Mesenchymal stem cell (in vitro differentiated cells and primary cell): ENCODE data around the gene ATP4A.

Source experiments
- DNase-seq: peaks from one replicate; pipeline ENCODE4 v3.0.0-alpha.2; 2013
- H2AFZ ChIP-seq: one replicate; pipeline ENCODE4 v1.6.1; 2013; ENCODE audit warnings: low read depth, mild to moderate bottlenecking, control low read depth, inconsistent platforms, low read length, moderate library complexity
- H2AK5ac ChIP-seq: 2 replicates; pipeline ENCODE4 v1.6.1; 2013; ENCODE audit warnings: low read length, moderate library complexity, mild to moderate bottlenecking, inconsistent platforms; ENCODE audit not compliant: severe bottlenecking
- H2BK120ac ChIP-seq: one replicate; pipeline ENCODE4 v1.6.1; 2013; ENCODE audit warnings: low read depth, mild to moderate bottlenecking, inconsistent platforms, low read length, moderate library complexity
- H2BK12ac ChIP-seq, 2 experiments: one replicate each; pipeline ENCODE4 v1.6.1; 2013; ENCODE audit warnings: inconsistent platforms in 2 of 2, low read length in 2 of 2, mild to moderate bottlenecking in 2 of 2, moderate library complexity in 2 of 2, control low read depth in 1 of 2
- H2BK15ac ChIP-seq: one replicate; pipeline ENCODE4 v1.6.1; 2013; ENCODE audit warnings: mild to moderate bottlenecking, low read depth, inconsistent platforms; ENCODE audit not compliant: poor library complexity, severe bottlenecking
- H2BK5ac ChIP-seq: 2 replicates; pipeline ENCODE4 v1.6.1; 2013; ENCODE audit warnings: low read depth, mild to moderate bottlenecking, low read length, control low read depth, inconsistent platforms; ENCODE audit not compliant: poor library complexity, severe bottlenecking
- H3K14ac ChIP-seq, 2 experiments: one replicate each; pipeline ENCODE4 v1.6.1; 2013; ENCODE audit warnings: inconsistent platforms in 2 of 2, low read length in 2 of 2, control low read depth in 1 of 2, mild to moderate bottlenecking in 1 of 2, moderate library complexity in 1 of 2
- H3K18ac ChIP-seq, 2 experiments: one replicate each; pipeline ENCODE4 v1.6.1; 2013; ENCODE audit warnings: inconsistent platforms in 2 of 2, low read length in 2 of 2, control low read depth in 1 of 2, low read depth in 1 of 2, mild to moderate bottlenecking in 1 of 2
- H3K23ac ChIP-seq, 2 experiments: one replicate each; pipeline ENCODE4 v1.6.1; 2013; ENCODE audit warnings: inconsistent platforms in 2 of 2, low read length in 2 of 2, mild to moderate bottlenecking in 2 of 2, moderate library complexity in 2 of 2, control low read depth in 1 of 2
- H3K27ac ChIP-seq: 2 replicates; pipeline ENCODE4 v1.5.1; 2013; ENCODE audit warnings: mild to moderate bottlenecking, moderate library complexity, low read length, control low read depth, inconsistent platforms; ENCODE audit not compliant: poor library complexity, severe bottlenecking
- H3K27me3 ChIP-seq, 2 experiments: 2 replicates each; pipeline versions ENCODE4 v1.6.1 to v1.7.0; 2013; ENCODE audit warnings: low read length in 2 of 2, mild to moderate bottlenecking in 2 of 2, moderate library complexity in 2 of 2, control low read depth in 1 of 2, inconsistent platforms in 1 of 2; ENCODE audit not compliant: control insufficient read depth in 1 of 2, insufficient read depth in 1 of 2
- H3K36me3 ChIP-seq, 2 experiments: 2 replicates each; pipeline versions ENCODE4 v1.6.1 to v1.7.0; 2013; ENCODE audit warnings: low read length in 2 of 2, control low read depth in 1 of 2, inconsistent platforms in 1 of 2, low read depth in 1 of 2, mild to moderate bottlenecking in 1 of 2; ENCODE audit not compliant: insufficient read depth in 2 of 2, control insufficient read depth in 1 of 2
- H3K4ac ChIP-seq, 2 experiments: one replicate each; pipeline ENCODE4 v1.6.1; 2013; ENCODE audit warnings: inconsistent platforms in 2 of 2, low read length in 2 of 2, mild to moderate bottlenecking in 2 of 2, moderate library complexity in 2 of 2, control low read depth in 1 of 2, low read depth in 1 of 2
- H3K4me1 ChIP-seq: 2 replicates; pipeline ENCODE4 v1.6.1; 2013; ENCODE audit warnings: low read depth, low read length, control low read depth; ENCODE audit not compliant: control insufficient read depth, insufficient read depth
- H3K4me2 ChIP-seq: 2 replicates; pipeline ENCODE4 v1.6.1; 2013; ENCODE audit warnings: low read length, mild to moderate bottlenecking, inconsistent platforms; ENCODE audit not compliant: poor library complexity, severe bottlenecking
- H3K4me3 ChIP-seq, 2 experiments: 2 replicates each; pipeline versions ENCODE4 v1.5.1 to v1.7.0; 2013; ENCODE audit warnings: low read length in 2 of 2, mild to moderate bottlenecking in 2 of 2, control low read depth in 1 of 2, low read depth in 1 of 2; ENCODE audit not compliant: insufficient read depth in 1 of 2
- H3K79me1 ChIP-seq: replicated peaks from 2 replicates; pipeline ENCODE4 v1.6.1; 2013; ENCODE audit warnings: mild to moderate bottlenecking, control low read depth, low read length, inconsistent platforms; ENCODE audit not compliant: poor library complexity, severe bottlenecking
- H3K9ac ChIP-seq: 2 replicates; pipeline ENCODE4 v1.7.0; 2013; ENCODE audit warnings: mild to moderate bottlenecking, low read length, moderate library complexity
- H3K9me3 ChIP-seq: 2 replicates; pipeline ENCODE4 v1.7.0; 2013; ENCODE audit warnings: mild to moderate bottlenecking, low read length; ENCODE audit not compliant: control insufficient read depth
- H4K8ac ChIP-seq: one replicate; pipeline ENCODE4 v1.6.1; 2013; ENCODE audit warnings: inconsistent platforms, mild to moderate bottlenecking, low read length, moderate library complexity
- H4K91ac ChIP-seq: one replicate; pipeline ENCODE4 v1.6.1; 2013; ENCODE audit warnings: mild to moderate bottlenecking, low read length, inconsistent platforms
- WGBS: methylation state at CpG from one replicate; pipeline ENCODE4 v1.1.7; 2013; ENCODE audit warnings: mixed read lengths; 5-methylcytosine and 5-hydroxymethylcytosine counted together

ATP4A gene

DNA sequence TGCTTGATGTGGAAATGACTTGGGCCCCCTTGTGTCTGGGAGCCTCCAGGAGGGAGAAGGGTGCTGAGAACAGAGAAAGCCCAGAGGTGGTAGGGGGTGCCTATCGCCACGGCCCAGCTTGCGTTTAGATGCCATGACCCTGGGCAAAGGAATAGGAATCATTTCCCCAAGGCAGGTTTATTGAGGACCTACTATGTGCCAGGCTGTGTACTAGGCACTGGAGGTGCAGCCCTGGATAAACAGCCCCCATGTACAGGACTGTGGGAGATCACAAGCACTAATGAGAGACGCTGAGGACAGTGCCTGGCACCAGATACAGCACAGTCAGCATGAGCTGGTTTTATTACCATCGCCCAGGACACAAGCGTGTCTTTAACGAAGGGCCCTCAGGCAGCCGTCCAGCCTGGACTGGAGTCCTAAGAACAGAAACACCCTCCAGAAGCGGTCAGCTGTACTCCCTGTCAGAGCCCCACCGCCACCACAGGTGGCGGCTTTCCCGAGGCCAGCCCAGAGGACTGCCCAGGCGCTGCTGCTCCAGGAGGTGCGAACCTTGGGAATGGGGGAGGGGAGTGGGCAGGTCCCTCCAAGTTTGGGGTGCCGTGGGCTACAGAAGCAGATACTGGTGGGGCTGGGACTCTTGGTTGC lies 13.5 kb downstream of the ATP4A start:
- no peak overlapping the region for H2BK12ac ChIP-seq
- H2BK15ac ChIP-seq = no peak overlapping the region
- peaks cover 7% of the 10 kb centered on the region for H3K4me1 ChIP-seq
- no peak overlapping the region for H3K4me3 ChIP-seq
- 95% methylated on average over 15 of the region's 15 CpGs for WGBS
- no peak overlapping the region for H3K23ac ChIP-seq
- no peak overlapping the region for H4K91ac ChIP-seq
- H3K36me3 ChIP-seq = peaks cover 26 to 31% of the 10 kb centered on the region in 2 experiments
- no peak for DNase-seq
- no peak overlapping the region for H3K14ac ChIP-seq
- no peak overlapping the region for H3K4me2 ChIP-seq
- no peaks in the 10 kb centered on the region for H3K9me3 ChIP-seq
- no peak overlapping the region for H3K4ac ChIP-seq
- H4K8ac ChIP-seq = no peak overlapping the region
- no peak overlapping the region for H2AK5ac ChIP-seq
- no peak overlapping the region for H3K9ac ChIP-seq
- no peak overlapping the region for H3K18ac ChIP-seq
- peaks cover 0 to 22% of the 10 kb centered on the region in 2 experiments for H3K27me3 ChIP-seq
- H3K27ac ChIP-seq = no peak overlapping the region
- no peak overlapping the region for H2BK5ac ChIP-seq
- peaks cover 31% of the 10 kb centered on the region for H3K79me1 ChIP-seq
- H2AFZ ChIP-seq = no peak overlapping the region
- no peak overlapping the region for H2BK120ac ChIP-seq

DNA sequence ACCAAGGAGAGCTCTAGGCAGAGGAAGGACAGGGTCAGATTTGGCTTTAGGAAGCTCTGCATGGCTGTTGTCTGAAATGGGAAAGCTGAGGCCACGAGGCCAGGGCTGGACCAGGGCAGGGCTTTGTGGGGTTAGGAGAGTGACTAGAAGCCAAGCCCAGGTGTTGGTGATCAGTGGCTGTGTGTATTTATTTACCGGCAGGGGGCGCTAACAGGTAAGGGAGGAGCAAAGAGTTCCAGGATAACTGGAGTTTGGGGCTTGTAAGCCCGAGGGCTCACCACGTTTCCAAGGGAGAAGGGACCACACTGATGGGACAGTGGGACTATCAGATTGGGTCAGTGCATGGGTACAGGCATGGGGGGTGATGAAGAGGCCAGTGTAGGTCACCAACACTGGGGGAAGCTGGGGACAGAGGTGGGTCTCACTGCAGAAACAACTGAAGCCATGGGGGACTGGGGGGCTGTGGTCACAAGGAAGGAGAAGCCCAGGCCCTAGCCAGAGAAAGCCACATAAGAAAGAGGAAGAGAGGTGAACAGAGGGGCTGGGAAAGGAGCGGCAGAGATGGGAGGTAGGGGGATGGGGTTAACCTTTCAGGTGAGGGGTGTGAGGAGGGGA lies 14.2 kb downstream of the ATP4A start:
- H2AFZ ChIP-seq = no peak overlapping the region
- no peak overlapping the region for H3K9ac ChIP-seq
- no peak overlapping the region for H4K8ac ChIP-seq
- no peak overlapping the region for H2BK120ac ChIP-seq
- no peak overlapping the region for H4K91ac ChIP-seq
- no peak overlapping the region for H2BK5ac ChIP-seq
- H3K36me3 ChIP-seq = peaks cover 26 to 31% of the 10 kb centered on the region in 2 experiments
- no peak overlapping the region for H2BK12ac ChIP-seq
- no peak overlapping the region for H3K18ac ChIP-seq
- H3K14ac ChIP-seq = no peak overlapping the region
- 21% methylated on average over 6 of the region's 6 CpGs for WGBS
- no peak overlapping the region for H3K4me3 ChIP-seq
- H3K4me2 ChIP-seq = no peak overlapping the region
- H2AK5ac ChIP-seq = no peak overlapping the region
- H2BK15ac ChIP-seq = no peak overlapping the region
- H3K4me1 ChIP-seq = peaks cover 12% of the 10 kb centered on the region
- no peak overlapping the region for H3K4ac ChIP-seq
- peak; percentile 77 for DNase-seq
- H3K27ac ChIP-seq = no peak overlapping the region
- H3K9me3 ChIP-seq = no peaks in the 10 kb centered on the region
- peaks cover 38% of the 10 kb centered on the region for H3K79me1 ChIP-seq
- H3K27me3 ChIP-seq = peaks cover 0 to 15% of the 10 kb centered on the region in 2 experiments
- H3K23ac ChIP-seq = no peak overlapping the region

DNA sequence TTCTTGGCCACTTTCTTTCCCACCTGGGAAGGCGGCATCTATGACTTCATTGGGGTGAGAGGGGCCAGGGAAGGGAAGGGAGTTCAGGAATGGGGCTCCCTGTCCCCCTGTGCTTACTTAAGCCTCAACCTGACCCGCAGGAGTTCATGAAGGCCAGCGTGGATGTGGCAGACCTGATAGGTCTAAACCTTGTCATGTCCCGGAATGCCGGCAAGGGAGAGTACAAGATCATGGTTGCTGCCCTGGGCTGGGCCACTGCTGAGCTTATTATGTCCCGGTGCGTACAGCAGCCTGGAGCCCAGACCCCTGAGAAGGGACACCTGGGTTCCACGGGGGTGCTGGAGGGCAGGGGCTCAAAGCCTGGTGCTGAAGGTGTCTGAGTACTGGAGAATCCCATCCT lies 16.9 kb downstream of the ATP4A start:
- Histone ChIP-seq H2BK12ac (no peak overlapping the region), H3K4me3 (peak overlapping the region in 1 of 2 experiments; percentile 96), H2AFZ (no peak overlapping the region), H2BK5ac (no peak overlapping the region), H2BK120ac (no peak overlapping the region), H3K79me1 (peaks cover 48% of the 10 kb centered on the region), H3K27ac (no peak overlapping the region), H3K4me1 (peaks cover 14% of the 10 kb centered on the region), H3K23ac (no peak overlapping the region), H3K18ac (no peak overlapping the region), H3K4ac (no peak overlapping the region), H3K36me3 (peaks cover 38 to 52% of the 10 kb centered on the region in 2 experiments), H2BK15ac (no peak overlapping the region), H2AK5ac (no peak overlapping the region), H3K9me3 (no peaks in the 10 kb centered on the region), H4K8ac (no peak overlapping the region), H3K14ac (no peak overlapping the region), H3K4me2 (no peak overlapping the region), H4K91ac (no peak overlapping the region), H3K27me3 (no peaks in the 10 kb centered on the region), H3K9ac (peak overlapping the region; percentile 94)
- DNase-seq = no peak
- WGBS = 97% methylated on average over 8 of the region's 8 CpGs

DNA sequence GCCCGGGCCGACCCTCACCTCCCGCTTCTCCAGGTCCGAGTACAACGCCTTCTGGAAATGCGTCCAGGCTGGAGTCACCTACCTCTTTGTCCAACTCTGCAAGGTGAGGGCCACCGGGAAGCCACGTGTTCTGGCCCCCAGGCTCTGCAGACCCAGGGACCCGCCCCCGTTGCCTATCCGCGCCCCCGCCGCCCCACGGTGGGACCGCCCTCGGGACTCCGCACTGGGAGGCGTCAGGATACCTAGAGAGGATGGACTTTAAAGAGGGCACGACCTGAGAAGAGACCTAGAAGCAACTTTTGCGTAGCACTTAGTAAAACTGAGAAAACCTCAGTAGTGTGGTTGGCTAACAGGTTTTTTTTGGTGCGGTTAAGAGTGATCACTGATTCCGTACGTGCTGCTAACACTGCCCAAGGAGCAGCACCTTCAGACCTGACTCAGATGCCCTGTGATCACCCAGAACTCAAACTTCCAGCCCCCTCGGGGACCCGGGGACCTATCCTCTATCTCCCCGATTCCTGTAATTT lies 17.5 kb downstream of the ATP4A start:
- peak overlapping the region; percentile 39 for H4K91ac ChIP-seq
- H3K36me3 ChIP-seq = peaks cover 35 to 46% of the 10 kb centered on the region in 2 experiments
- no peaks in the 10 kb centered on the region for H3K9me3 ChIP-seq
- peak overlapping the region; percentile 72 for H3K4me2 ChIP-seq
- peak overlapping the region; percentile 57 for H2BK120ac ChIP-seq
- peak overlapping the region in 1 of 2 experiments; percentile 94 for H3K14ac ChIP-seq
- H2BK12ac ChIP-seq = no peak overlapping the region
- H3K27me3 ChIP-seq = no peaks in the 10 kb centered on the region
- H2BK15ac ChIP-seq = no peak overlapping the region
- peak overlapping the region in 1 of 2 experiments; percentile 42 for H3K4ac ChIP-seq
- H3K23ac ChIP-seq = peak overlapping the region in 1 of 2 experiments; percentile 54
- peak; percentile 41 for DNase-seq
- peak overlapping the region; percentile 81 for H4K8ac ChIP-seq
- H3K9ac ChIP-seq = peak overlapping the region; percentile 94
- H3K79me1 ChIP-seq = peaks cover 48% of the 10 kb centered on the region
- H3K4me3 ChIP-seq = peak overlapping the region; percentile 86 to 96
- WGBS = 9% methylated on average over 25 of the region's 27 CpGs
- H3K4me1 ChIP-seq = peaks cover 14% of the 10 kb centered on the region
- H2AFZ ChIP-seq = peak overlapping the region; percentile 88
- no peak overlapping the region for H2AK5ac ChIP-seq
- H3K27ac ChIP-seq = no peak overlapping the region
- peak overlapping the region; percentile 84 to 97 for H3K18ac ChIP-seq
- H2BK5ac ChIP-seq = no peak overlapping the region
